Stomach (tissue), 4 donors: ENCODE results near the gene PNN.

Experiments
- CTCF ChIP-seq, 7 experiments: fragments of 450-650 bp in 4 of 7; fragments of 200-600 bp in 3 of 7; sonication (generic) in 3 of 7; IDR thresholded peaks; one replicate each; pipeline ENCODE4 v1.5.1; 2016 to 2019; ENCODE audit warnings: antibody characterized with exemption in 7 of 7, control low read depth in 2 of 7, mild to moderate bottlenecking in 1 of 7
- EP300 ChIP-seq: sonication (generic); formaldehyde crosslinking; IDR thresholded peaks from one replicate; pipeline ENCODE4 v1.6.1; 2017; ENCODE audit warnings: antibody characterized with exemption
- POLR2A ChIP-seq, 4 donors: fragments of 450-650 bp; IDR thresholded peaks; one replicate each; pipeline ENCODE4 v1.6.1; 2016; ENCODE audit warnings: antibody characterized with exemption in 4 of 4, control low read depth in 2 of 4, mild to moderate bottlenecking in 1 of 4, moderate library complexity in 1 of 4
- POLR2AphosphoS5 ChIP-seq, 3 donors: sonication (generic); formaldehyde crosslinking; IDR thresholded peaks; one replicate each; pipeline ENCODE4 v1.6.1; 2016; ENCODE audit warnings: antibody characterized with exemption in 3 of 3

- no peak for TF ChIP-seq POLR2AphosphoS5 (IDR thresholded peaks at IDR 0.05)
- no peak for TF ChIP-seq CTCF (IDR thresholded peaks at IDR 0.05)
- no peak for TF ChIP-seq POLR2A (IDR thresholded peaks at IDR 0.05)
- no peak for TF ChIP-seq EP300
Observed at GRCh38 chr14:39181026-39181692, 6.1 kb downstream of the PNN start.
